PC-3 (cell line): Measurements from ENCODE around the gene SIGLEC14. TPM values are rescaled to one million over a fixed set of nuclear protein-coding genes. Genes with fewer than 3 reads are reported as not detected.

ENCODE experiments used
- ATAC-seq: fragments of 200-7000 bp; cut with Tn5 transposase; 2 replicates; pipeline ENCODE4 v1.9.1; 2020; ENCODE audit warnings: mild to moderate bottlenecking, moderate library complexity
- BruUV-seq: library from RNA; stranded (reverse); fragments of 400-500 nt; replicated peaks from 2 replicates; lab custom pipeline; 2021; lab: Mats Ljungman, UMichigan
- CTCF ChIA-PET: fragments of 300-600 bp; sonication (Branson Sonifier 250); formaldehyde crosslinking; loops from one replicate; lab custom pipeline; 2022; ENCODE audit warnings: antibody characterized with exemption; lab: Charles Lee
- POLR2A ChIA-PET: fragments of 300-600 bp; sonication (Branson Sonifier 250); formaldehyde crosslinking; loops from one replicate; lab custom pipeline; 2022; ENCODE audit warnings: antibody characterized with exemption; ENCODE audit not compliant: unreplicated experiment; lab: Charles Lee
- DNase-seq: peaks from one replicate; pipeline ENCODE4 v3.0.0-alpha.2; 2015
- H2AFZ ChIP-seq: fragments of 300-600 bp; sonication (generic); 2 replicates; pipeline ENCODE4 v1.6.0; 2016; ENCODE audit warnings: antibody characterized with exemption, low read length
- H3F3A ChIP-seq: fragments of 300-600 bp; sonication (generic); one replicate; pipeline ENCODE4 v1.6.0; 2017; ENCODE audit warnings: antibody characterized with exemption, low read length, control low read depth, mild to moderate bottlenecking; ENCODE audit not compliant: unreplicated experiment
- H3K27ac ChIP-seq: fragments of 300-600 bp; sonication (generic); 2 replicates; pipeline ENCODE4 v1.5.1; 2016; ENCODE audit warnings: mild to moderate bottlenecking, low read length
- H3K27me3 ChIP-seq: fragments of 300-600 bp; sonication (generic); 2 replicates; pipeline ENCODE4 v1.6.1; 2016; ENCODE audit warnings: low read length, mixed read lengths
- H3K36me3 ChIP-seq: fragments of 300-600 bp; sonication (generic); 2 replicates; pipeline ENCODE4 v1.6.1; 2016; ENCODE audit warnings: low read depth, mixed run types, low read length, mixed read lengths
- H3K4me1 ChIP-seq: fragments of 300-600 bp; sonication (generic); 2 replicates; pipeline ENCODE4 v1.5.1; 2016; ENCODE audit warnings: low read length; ENCODE audit not compliant: insufficient read depth
- H3K4me2 ChIP-seq: fragments of 300-600 bp; sonication (generic); 2 replicates; pipeline ENCODE4 v1.6.0; 2016; ENCODE audit warnings: low read length
- H3K4me3 ChIP-seq: fragments of 300-600 bp; sonication (generic); 2 replicates; pipeline ENCODE4 v1.5.1; 2016; ENCODE audit warnings: mild to moderate bottlenecking, low read length, mixed read lengths
- H3K79me2 ChIP-seq: fragments of 300-600 bp; sonication (generic); 2 replicates; pipeline ENCODE4 v1.6.1; 2017; ENCODE audit warnings: low read length, mixed read lengths
- H3K9ac ChIP-seq: fragments of 300-600 bp; sonication (generic); 2 replicates; pipeline ENCODE4 v1.6.0; 2016; ENCODE audit warnings: mild to moderate bottlenecking, low read length
- H3K9me2 ChIP-seq: fragments of 300-600 bp; sonication (generic); replicated peaks from 2 replicates; pipeline ENCODE4 v1.6.1; 2016; ENCODE audit warnings: mixed run types, low read length, mixed read lengths
- H3K9me3 ChIP-seq: fragments of 300-600 bp; sonication (generic); 2 replicates; pipeline ENCODE4 v1.6.1; 2016; ENCODE audit warnings: low read length, mixed read lengths
- H4K20me1 ChIP-seq: fragments of 300-600 bp; sonication (generic); 2 replicates; pipeline ENCODE4 v1.6.1; 2016; ENCODE audit warnings: low read length, mixed read lengths
- EZH2 ChIP-seq: fragments of 300-600 bp; sonication (generic); IDR thresholded peaks from one replicate; pipeline ENCODE4 v1.6.1; 2017; ENCODE audit warnings: antibody characterized with exemption, mild to moderate bottlenecking, low read length; ENCODE audit not compliant: unreplicated experiment
- EZH2phosphoT487 ChIP-seq: fragments of 300-600 bp; sonication (generic); IDR thresholded peaks from 2 replicates; pipeline ENCODE4 v1.6.1; 2018; ENCODE audit warnings: mild to moderate bottlenecking, antibody characterized with exemption, low read length, borderline replicate concordance
- intact Hi-C: fragments of 100-400 bp; cut with micrococcal nuclease; formaldehyde crosslinking; loops from 2 replicates; pipeline ENCODE4 v1.9.0; 2023
- total RNA-seq: library from RNA; depleted of rRNA; stranded (reverse); fragments of >200 nt; gene quantifications from 2 replicates; pipeline ENCODE4 v1.2.3, GENCODE V29; 2014
- TF ChIP-seq, protein P1 (sequence below): fragments of 300-600 bp; sonication (generic); conservative IDR thresholded peaks from 2 replicates; pipeline ENCODE4 v1.5.1; 2017; ENCODE audit warnings: antibody characterized with exemption, low read depth, mild to moderate bottlenecking, low read length

SIGLEC14 gene
- total RNA-seq, 1 experiment from 2014 or later: not detected

GRCh38 chr19:51681286-51681941 lies 34.8 kb upstream of the SIGLEC14 start:
- Histone ChIP-seq H2AFZ (no peak overlapping the region), H3K9me3 (no peaks in the 10 kb centered on the region), H3K4me2 (no peak overlapping the region), H3K4me3 (no peak overlapping the region), H3K27me3 (no peaks in the 10 kb centered on the region; the same call in 1 of the 2 replicates), H4K20me1 (no peaks in the 10 kb centered on the region), H3K4me1 (peaks cover 8% of the 10 kb centered on the region), H3F3A (no peaks in the 10 kb centered on the region), H3K36me3 (no peaks in the 10 kb centered on the region), H3K27ac (no peak overlapping the region), H3K9me2 (no peaks in the 10 kb centered on the region), H3K79me2 (peaks cover 3% of the 10 kb centered on the region; the same call in 1 of the 2 replicates), H3K9ac (no peak overlapping the region)
- DNase-seq (peak; percentile 38), ATAC-seq (peak; percentile 43)
- TF ChIP-seq, protein P1, sequence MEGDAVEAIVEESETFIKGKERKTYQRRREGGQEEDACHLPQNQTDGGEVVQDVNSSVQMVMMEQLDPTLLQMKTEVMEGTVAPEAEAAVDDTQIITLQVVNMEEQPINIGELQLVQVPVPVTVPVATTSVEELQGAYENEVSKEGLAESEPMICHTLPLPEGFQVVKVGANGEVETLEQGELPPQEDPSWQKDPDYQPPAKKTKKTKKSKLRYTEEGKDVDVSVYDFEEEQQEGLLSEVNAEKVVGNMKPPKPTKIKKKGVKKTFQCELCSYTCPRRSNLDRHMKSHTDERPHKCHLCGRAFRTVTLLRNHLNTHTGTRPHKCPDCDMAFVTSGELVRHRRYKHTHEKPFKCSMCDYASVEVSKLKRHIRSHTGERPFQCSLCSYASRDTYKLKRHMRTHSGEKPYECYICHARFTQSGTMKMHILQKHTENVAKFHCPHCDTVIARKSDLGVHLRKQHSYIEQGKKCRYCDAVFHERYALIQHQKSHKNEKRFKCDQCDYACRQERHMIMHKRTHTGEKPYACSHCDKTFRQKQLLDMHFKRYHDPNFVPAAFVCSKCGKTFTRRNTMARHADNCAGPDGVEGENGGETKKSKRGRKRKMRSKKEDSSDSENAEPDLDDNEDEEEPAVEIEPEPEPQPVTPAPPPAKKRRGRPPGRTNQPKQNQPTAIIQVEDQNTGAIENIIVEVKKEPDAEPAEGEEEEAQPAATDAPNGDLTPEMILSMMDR: no peak
- no peak for TF ChIP-seq EZH2phosphoT487
- TF ChIP-seq EZH2: no peak
- no TSS peak for BruUV-seq
- ChIA-PET POLR2A (no interaction called here), CTCF (no interaction called here)
- intact Hi-C loops: no loop called here

DNA sequence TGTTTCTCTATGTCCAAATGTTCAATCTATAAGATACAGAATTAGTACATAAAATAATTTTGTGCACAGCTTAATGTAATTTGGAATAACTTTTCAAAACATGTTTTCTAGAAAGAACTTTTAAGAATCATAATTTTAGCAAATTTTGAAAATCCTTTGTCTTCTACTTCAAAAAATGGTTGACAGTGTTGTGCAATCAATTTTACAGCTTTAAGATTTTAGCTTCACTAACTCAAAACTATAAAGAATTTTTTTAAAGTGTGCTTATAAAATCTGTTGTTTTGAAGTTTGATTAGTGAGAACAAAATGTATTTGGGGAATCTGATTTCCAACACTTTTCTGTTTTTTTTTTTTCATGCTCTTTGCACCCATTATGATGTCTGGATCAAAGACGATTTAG lies 33.8 kb upstream of the SIGLEC14 start:
- Histone ChIP-seq H3K27ac (no peak overlapping the region), H4K20me1 (no peaks in the 10 kb centered on the region), H3K79me2 (no peaks in the 10 kb centered on the region), H3K4me2 (no peak overlapping the region), H3K9ac (no peak overlapping the region), H3K9me3 (no peaks in the 10 kb centered on the region), H3K27me3 (no peaks in the 10 kb centered on the region; the same call in 1 of the 2 replicates), H2AFZ (no peak overlapping the region), H3K4me1 (no peaks in the 10 kb centered on the region), H3F3A (no peaks in the 10 kb centered on the region), H3K36me3 (no peaks in the 10 kb centered on the region), H3K9me2 (no peaks in the 10 kb centered on the region), H3K4me3 (no peak overlapping the region)
- ChIA-PET CTCF (no interaction called here), POLR2A (no interaction called here)
- ATAC-seq: no peak
- no TSS peak for BruUV-seq
- no peak for TF ChIP-seq EZH2phosphoT487
- TF ChIP-seq, protein P1: no peak
- no peak for TF ChIP-seq EZH2
- DNase-seq: no peak
- intact Hi-C loops: no loop called here

GRCh38 chr19:51676566-51677083 lies 30.0 kb upstream of the SIGLEC14 start:
- Histone ChIP-seq H3K27me3 (no peaks in the 10 kb centered on the region; the same call in 1 of the 2 replicates), H3K4me1 (no peaks in the 10 kb centered on the region), H3K4me3 (no peak overlapping the region), H3K79me2 (no peaks in the 10 kb centered on the region), H3F3A (no peaks in the 10 kb centered on the region), H3K9me3 (no peaks in the 10 kb centered on the region), H3K4me2 (no peak overlapping the region), H4K20me1 (no peaks in the 10 kb centered on the region), H2AFZ (no peak overlapping the region), H3K36me3 (no peaks in the 10 kb centered on the region), H3K27ac (no peak overlapping the region), H3K9ac (no peak overlapping the region), H3K9me2 (no peaks in the 10 kb centered on the region)
- intact Hi-C loops: no loop called here
- POLR2A ChIA-PET: no interaction called here
- DNase-seq (no peak), ATAC-seq (no peak)
- no TSS peak for BruUV-seq
- CTCF ChIA-PET: interaction anchor here (1.4 kb wide), 1 partner anchor 15 kb away, joined by 6 read pairs; no protein-coding TSS in a partner anchor
- TF ChIP-seq, protein P1: no peak
- no peak for TF ChIP-seq EZH2phosphoT487
- no peak for TF ChIP-seq EZH2
